DLD1 (cell line): ENCODE measurements around the gene RRP9.

Experiments
- in situ Hi-C: cut with HindIII; loops from 2 replicates; pipeline ENCODE4 v1.10.0; 2017; ENCODE audit warnings: low sequenced_read_pairs

RRP9 gene

DNA sequence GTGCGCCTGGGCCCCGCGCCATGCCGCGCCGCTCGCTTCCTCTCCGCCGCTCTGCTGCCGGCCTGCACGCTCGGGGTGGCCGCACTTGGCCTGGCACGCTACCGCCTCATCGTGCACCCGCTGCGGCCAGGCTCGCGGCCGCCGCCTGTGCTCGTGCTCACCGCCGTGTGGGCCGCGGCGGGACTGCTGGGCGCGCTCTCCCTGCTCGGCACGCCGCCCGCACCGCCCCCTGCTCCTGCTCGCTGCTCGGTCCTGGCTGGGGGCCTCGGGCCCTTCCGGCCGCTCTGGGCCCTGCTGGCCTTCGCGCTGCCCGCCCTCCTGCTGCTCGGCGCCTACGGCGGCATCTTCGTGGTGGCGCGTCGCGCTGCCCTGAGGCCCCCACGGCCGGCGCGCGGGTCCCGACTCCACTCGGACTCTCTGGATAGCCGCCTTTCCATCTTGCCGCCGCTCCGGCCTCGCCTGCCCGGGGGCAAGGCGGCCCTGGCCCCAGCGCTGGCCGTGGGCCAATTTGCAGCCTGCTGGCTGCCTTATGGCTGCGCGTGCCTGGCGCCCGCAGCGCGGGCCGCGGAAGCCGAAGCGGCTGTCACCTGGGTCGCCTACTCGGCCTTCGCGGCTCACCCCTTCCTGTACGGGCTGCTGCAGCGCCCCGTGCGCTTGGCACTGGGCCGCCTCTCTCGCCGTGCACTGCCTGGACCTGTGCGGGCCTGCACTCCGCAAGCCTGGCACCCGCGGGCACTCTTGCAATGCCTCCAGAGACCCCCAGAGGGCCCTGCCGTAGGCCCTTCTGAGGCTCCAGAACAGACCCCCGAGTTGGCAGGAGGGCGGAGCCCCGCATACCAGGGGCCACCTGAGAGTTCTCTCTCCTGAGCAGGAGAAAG is 14.4 kb upstream of the RRP9 start:
- in situ Hi-C loops = no loop called here

DNA sequence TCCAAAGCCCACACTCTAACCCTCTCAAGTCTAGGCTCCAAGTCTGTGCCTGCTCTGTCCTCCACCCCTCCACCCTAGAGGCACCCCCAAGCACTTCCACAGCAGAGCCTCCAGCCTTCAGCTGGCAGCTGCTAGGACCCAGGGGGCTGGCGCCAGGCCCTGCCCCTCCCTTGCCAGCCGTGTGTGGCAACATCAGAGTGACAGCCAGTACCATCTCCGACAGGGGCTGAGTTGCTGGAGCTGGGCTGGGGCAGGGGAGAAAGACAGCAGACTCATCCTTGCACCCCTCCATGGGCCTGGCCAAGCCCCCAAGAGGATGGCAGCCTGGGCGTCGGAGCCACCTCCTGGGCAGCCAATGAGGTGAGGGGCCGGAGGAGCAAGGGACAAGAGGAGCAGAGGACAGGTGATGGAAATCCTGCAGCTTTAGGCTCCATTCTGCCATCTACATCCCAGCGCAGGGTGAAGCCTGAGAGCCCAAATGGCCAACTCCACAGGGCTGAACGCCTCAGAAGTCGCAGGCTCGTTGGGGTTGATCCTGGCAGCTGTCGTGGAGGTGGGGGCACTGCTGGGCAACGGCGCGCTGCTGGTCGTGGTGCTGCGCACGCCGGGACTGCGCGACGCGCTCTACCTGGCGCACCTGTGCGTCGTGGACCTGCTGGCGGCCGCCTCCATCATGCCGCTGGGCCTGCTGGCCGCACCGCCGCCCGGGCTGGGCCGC is 13.6 kb upstream of the RRP9 start, which contains the start of gene GPR62:
Gene GPR62, plus strand, starts transcription at position 207 of the 718 bp plus-strand sequence. Its CDS starts 272 bp downstream, at position 479.
- in situ Hi-C loops = no loop called here

DNA sequence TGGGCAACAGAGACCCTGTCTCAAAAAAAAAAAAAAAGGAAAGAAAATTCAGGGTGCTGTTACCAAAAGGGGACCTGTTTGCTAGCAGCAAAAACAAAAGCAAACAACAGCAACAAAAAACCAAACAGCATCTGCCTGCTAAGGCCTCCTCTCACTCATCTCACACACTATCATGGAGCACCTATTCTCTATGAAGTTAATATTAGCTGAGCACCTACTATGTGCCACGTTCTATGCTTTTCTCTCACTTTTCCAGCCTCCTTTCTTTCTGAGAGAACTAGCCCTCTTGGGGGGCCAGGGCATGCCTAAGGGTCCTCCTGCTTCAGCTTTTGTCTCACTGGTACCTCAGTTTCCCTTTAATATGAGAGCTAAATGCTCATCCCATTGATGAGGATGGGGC is 13.0 kb upstream of the RRP9 start:
- in situ Hi-C loops = no loop called here

DNA sequence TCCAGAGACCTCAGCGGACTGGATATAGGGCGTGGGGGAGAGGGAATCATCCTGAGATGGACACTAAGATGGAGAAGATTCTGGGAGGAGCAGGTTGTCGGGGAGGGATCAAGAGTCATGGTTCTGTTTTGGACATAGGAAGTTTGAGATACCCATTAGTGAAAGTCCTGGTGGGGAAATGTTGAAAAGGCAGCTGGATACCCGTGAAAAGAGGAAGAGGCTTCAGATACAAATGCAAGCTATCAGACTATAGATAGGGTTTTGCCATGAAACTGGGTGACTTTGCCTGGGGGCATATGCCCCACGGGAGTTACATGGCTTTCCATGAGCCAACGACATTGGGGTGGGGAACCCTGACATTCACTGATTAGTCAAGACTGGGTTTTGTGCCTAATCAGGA is 12.4 kb upstream of the RRP9 start:
- in situ Hi-C loops = no loop called here

DNA sequence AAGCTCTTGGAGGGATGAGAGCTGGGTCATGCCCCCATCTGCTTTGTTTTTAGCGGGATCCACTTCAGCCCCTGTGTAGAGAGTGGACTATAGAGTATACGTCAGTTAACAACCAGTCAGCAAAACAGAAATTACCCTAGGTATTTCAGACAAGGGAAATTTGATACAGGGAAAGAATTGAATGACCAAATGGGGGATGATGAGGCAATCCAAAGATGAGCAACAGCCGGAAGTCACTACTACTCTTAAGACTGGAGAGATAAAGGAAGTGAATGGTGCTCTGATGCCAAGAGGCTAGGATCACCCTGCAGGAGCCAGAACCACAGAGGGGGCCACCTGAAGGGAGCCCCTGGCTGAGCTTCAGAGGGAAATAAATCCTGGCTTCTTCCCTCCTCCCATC is 11.7 kb upstream of the RRP9 start:
- in situ Hi-C loops = no loop called here

DNA sequence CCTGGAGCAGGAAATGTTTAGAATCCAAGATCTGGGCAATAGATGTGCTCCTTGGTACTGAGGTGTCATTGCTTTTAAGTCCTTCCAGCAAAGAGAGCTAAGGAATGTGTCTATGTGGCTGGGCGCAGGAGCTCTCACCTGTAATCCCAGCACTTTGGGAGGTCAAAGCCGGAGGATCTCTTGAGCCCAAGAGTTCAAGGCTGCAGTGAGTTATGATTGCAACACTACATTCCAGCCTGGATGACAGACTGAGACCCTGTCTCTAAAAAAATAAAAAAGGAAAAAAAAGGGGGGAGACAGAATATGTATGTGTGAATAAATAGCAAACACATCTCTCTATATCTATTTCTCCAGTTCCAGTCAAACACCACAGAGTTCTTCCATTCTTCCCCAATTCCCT is 9.2 kb upstream of the RRP9 start:
- in situ Hi-C loops = no loop called here

DNA sequence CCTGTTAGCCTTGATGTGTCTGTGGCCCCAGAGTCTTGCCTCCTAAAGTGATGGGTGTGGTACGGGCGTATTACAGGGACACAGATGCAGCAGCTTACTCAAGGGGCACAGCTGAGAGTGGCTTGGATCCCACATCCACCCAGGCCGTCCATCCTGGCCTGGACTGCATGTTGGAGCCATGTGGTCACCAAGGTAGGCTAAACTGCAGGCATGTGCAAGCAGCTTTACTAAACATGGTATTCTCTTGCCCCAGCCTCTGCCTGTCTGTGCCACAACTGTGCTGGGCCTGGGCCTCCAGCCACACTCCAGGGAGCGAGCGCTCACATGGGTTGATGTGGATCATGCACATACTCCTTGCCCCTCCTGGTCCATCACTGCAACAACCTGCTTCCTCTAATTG is 7.4 kb upstream of the RRP9 start:
- in situ Hi-C loops = no loop called here

DNA sequence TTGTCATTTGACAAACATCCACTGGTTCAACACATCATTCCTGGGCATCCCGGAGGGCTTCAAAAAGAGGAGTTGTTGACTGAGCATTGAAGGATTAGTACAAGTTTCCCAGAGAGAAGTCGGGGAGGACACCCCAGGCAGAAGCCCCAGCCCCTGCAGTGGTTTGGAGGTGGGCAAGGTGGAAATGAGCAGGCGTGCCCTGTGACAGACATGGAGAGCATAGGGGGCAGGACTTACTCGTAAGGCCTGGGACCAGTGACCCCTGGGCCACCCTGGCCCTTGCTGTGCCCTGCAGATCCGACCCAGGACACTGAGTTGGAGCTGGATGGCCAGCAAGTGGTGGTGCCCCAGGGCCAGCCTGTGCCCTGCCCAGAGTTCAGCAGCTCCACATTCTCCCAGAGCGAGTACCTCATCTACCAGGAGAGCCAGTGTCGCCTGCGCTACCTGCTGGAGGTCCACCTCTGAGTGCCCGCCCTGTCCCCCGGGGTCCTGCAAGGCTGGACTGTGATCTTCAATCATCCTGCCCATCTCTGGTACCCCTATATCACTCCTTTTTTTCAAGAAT is 6.4 kb upstream of the RRP9 start:
- in situ Hi-C loops = no loop called here

DNA sequence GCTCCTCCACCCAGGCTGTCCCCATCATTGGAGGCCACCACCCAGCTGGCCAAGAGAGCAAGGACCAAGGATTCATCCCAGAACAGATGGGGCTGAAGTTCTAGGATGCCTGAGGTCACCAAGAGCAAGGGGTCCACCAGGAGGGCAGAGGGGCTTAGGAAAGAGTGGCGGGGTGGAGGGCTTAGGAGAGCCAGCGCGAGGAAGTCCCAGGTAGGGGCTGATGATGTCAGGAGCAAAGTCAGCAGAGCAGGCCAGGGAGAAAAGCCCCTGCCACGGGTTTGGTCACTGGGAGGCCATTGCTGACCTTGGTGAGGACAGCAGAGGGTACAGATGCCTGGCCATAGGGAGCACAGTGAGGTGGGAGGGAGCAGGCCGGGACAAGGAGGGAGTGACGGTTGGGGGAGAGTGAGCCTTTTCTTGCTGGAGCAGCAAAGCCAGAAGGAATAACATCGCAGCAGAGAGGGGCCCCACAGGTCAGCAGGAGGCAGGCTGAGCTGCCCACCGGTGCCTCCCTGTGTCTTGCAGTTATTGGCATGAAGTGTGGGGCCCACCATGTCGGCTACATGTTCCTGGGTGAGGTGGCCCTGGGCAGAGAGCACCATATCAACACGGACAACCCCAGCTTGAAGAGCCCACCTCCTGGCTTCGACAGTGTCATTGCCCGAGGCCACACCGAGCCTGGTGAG is 5.7 kb upstream of the RRP9 start:
- in situ Hi-C loops = no loop called here

DNA sequence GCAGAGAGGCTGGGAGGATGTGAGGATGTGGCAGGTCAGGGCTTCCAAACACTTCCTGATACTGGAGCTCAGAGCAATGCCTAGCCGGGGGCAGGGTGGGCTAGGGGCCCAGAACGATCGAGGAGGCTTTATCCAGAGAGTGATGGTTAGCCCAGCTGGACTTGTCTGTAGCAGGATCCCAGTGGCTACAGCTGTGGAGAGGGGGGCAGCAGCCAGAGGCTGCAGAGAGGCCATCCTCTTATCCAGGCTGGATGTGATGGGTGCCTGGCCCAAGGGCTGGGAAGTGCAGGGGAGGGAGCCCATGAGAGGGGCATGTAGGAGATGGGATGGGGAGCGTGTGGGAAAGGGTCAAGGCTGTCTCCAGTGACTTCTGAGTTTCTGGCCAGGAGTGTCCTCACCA is 5.1 kb upstream of the RRP9 start:
- in situ Hi-C loops = no loop called here

DNA sequence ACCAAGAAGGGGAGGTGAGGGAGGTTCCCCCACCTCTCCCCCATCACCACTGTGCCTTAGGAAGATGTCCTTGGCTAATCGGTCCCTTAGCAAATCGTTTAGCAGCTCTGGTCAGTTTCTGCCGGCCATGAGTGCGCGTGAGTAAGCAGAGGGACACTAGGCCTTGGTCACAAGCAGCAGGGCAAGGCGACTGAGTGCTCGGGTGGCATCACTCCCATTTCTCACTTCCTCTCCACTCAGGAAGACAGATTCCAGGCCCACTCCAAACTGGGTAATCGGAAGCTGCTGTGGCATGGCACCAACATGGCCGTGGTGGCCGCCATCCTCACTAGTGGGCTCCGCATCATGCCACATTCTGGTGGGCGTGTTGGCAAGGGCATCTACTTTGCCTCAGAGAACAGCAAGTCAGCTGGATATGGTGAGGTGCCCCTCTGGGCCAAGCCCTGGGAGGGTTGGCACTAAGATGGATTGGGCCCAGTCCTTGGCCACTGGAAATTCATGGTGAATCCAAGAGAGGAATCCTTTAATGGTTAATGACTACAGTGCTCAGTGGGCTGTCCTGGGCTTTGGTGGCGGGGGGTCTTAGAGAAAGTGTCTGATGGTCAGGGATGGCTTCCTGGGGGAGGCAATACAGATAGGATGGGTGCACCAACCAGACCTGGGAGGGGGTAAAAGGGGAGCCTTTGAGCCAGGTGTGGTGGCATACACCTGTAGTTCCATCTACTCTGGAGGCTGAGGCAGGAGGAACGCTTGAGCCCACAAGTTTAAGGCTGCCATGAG is 4.4 kb upstream of the RRP9 start:
- in situ Hi-C loops = no loop called here

DNA sequence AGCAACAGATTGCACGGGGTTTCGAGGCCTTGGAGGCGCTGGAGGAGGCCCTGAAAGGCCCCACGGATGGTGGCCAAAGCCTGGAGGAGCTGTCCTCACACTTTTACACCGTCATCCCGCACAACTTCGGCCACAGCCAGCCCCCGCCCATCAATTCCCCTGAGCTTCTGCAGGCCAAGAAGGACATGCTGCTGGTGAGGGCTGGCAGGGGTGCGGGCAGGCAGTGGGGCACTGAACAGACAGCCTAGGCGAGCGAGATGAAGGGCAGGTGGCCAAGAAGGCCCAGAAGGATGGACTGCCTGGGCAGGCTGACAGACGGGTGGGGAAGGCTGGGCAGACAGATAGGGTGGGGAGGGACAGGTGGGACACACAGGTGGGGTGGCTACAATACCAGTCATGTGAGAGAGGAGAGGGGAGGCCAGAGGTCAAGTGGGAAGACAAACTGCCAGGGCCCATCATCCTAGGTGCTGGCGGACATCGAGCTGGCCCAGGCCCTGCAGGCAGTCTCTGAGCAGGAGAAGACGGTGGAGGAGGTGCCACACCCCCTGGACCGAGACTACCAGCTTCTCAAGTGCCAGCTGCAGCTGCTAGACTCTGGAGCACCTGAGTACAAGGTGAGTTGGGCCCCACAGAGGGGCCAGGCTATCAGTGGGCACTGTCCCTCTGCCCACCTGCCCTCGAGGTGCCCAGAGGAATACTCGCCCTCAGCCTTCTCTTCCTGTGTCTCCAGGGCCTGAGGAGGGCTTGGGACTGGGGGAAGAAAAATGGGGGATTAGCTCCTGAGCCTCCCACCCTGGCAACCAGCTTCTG is 3.5 kb upstream of the RRP9 start:
- in situ Hi-C loops = no loop called here

DNA sequence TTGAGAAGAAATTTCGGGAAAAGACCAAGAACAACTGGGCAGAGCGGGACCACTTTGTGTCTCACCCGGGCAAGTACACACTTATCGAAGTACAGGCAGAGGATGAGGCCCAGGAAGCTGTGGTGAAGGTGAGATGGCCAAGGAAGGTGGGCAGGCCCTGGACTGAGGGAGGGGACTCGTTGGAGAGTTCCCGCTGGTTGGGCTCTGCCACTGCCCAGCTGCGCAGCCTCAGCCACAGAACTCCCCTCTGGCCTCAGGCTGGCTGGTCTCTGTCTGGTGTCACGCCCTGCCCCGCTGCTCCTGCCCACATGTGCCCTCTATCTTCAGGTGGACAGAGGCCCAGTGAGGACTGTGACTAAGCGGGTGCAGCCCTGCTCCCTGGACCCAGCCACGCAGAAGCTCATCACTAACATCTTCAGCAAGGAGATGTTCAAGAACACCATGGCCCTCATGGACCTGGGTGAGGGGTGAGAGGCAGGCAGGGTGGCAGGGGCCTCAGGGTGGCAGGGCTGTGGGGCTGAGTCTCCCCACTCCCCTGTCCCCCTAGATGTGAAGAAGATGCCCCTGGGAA is 2.8 kb upstream of the RRP9 start:
- in situ Hi-C loops = no loop called here

DNA sequence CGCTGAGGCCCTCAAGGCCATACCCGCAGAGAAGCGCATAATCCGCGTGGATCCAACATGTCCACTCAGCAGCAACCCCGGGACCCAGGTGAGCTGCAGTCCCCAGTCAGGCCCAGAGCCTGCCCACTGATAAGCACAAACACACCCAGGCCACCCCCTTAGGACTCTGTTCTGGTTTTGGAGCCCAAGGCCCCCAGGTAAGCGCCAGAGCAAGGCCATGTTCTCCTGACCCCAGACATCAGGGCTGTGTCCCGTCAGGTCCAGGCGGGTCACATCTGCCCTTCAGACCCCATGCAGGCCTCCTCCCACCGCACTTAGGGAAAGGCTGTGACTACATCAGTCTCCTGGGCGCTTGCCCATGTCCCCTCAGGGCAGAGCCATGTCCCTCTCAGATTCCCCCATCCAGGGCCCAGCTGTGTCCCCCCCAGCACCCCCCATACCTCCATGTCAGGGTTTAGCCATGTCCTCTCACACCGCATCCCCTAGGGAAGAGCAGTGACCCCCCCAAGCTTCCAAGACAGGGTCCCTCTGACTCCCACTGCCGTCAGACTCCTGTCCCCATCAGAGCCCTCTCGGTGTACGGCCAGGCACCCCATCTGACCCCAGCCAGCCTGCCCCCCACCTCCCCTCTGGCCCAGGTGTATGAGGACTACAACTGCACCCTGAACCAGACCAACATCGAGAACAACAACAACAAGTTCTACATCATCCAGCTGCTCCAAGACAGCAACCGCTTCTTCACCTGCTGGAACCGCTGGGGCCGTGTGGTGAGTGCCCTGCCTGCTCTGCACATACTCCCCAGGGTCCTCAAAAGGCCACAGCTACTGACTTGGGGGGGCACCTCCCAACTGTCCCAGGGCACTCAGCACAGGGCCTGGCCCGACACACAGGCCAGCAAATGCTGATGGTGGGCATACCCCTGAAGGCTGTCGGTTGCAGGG is 2.0 kb upstream of the RRP9 start:
- in situ Hi-C loops = no loop called here

DNA sequence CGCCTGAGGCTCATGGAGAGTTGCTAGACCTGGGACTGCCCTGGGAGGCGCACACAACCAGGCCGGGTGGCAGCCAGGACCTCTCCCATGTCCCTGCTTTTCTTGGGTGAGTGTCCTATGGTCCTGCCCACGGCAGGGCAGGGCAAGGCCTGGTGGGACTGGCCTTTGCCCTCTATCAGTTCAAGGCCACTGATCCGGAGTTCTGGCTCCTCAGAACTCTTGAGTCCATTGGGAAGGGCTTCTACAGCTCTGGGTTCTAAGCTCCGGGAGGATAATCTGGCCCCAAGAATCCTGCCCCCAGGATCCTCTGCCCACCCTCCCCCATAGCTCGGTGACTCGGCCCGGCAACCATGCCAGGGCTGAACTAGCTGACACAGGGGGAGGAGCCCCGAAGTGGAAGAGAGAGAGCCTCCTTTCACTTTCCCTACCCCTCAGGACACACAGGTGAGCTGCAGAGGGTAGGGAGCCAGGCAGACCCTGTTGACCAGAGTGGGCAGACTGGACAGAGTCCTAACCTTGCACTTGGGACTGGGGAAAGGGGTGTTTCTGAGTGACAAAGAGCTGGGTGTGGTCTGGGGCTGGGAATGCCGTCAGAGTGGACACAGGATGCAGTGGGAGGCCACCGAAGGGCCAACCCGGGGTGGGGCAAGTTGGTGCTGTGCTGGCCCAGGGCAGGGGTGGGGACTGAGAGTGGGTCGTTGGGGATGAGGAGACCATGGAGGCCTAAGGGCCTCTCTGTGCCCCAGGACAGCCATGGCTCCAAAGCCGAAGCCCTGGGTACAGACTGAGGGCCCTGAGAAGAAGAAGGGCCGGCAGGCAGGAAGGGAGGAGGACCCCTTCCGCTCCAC is 1.1 kb upstream of the RRP9 start:
- in situ Hi-C loops = no loop called here

DNA sequence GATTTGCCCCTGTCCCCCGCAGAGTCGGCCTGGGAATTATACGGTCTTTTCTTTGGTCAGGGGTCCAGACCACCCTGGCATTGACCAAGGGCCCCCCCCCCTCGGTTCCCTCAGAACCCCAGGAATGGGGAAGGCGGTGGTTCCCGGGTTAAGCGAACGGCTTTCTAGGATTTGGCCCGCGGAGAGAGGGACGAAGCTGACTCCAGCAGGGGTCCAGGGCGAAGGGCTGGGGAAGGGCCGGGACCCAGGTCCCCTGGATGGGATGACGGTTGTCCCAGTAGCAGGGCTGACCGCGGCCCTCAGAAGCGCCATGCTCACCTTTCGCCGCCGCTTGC is 274 bp downstream of the RRP9 start:
- in situ Hi-C loops = no loop called here

DNA sequence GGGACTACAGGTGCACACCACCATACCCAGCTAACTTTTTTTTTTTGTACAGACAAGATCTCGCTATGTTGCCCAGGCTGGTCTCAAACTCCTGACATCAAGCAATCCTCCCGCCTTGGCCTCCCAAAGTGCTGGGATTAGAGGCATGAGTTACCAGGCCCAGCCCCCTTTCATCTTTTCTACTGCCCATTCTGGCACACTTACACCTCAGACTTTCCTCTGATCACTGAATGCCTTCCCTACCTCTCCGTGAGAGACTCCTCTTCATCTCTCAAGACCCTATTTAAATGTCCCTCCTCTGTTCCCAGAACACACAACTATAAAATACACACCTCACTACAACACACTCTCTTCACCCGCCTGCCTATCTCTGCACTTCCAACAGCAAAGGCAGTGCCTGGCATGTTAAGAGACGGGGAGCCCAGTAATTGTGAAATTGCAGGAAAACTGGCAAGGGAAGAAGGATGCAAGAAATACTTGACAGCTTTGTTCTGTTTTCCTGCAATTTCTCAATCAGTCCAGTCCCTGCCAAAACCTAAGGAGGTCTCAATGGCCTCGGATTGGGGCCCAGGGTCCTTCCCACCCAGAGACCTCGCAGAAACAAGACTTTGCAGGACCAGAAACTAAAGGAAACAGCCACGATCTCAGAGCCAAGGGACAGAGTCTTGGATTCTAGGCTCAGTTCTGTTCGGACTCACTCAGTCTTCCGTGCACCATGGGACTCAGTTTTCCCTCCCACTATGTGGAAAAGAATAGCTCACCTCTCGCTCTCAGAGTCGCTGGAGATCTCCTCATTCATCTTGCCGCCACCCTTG is 849 bp downstream of the RRP9 start:
- in situ Hi-C loops = no loop called here
